ENCODE data around the gene DMD.

The DMD gene

GRCh38 chrX:31570658-31571057, 1640.7 kb downstream of the DMD start:
- DNase-seq = no peak

GRCh38 chrX:31563792-31564191, 1647.6 kb downstream of the DMD start:
- no peak for DNase-seq

GRCh38 chrX:31555506-31555905, 1655.8 kb downstream of the DMD start:
- no peak for DNase-seq

- DNase-seq = no peak
Observed at GRCh38 chrX:31551913-31552312, 1659.4 kb downstream of the DMD start.

GRCh38 chrX:31550158-31550557, 1661.2 kb downstream of the DMD start:
- no peak for DNase-seq

- no peak for DNase-seq
Observed at GRCh38 chrX:31547816-31548215, 1663.5 kb downstream of the DMD start.

GRCh38 chrX:31547416-31547815, 1663.9 kb downstream of the DMD start:
- DNase-seq = no peak

- DNase-seq = no peak
Observed at GRCh38 chrX:31546126-31546525, 1665.2 kb downstream of the DMD start.

GRCh38 chrX:31545726-31546125, 1665.6 kb downstream of the DMD start:
- no peak for DNase-seq

- no peak for DNase-seq
Observed at GRCh38 chrX:31545191-31545590, 1666.2 kb downstream of the DMD start.

- no peak for DNase-seq
Observed at GRCh38 chrX:31543634-31544033, 1667.7 kb downstream of the DMD start.

- DNase-seq = no peak
Observed at GRCh38 chrX:31542566-31542965, 1668.8 kb downstream of the DMD start.

GRCh38 chrX:31540313-31540712, 1671.0 kb downstream of the DMD start:
- no peak for DNase-seq

GRCh38 chrX:31527455-31528126, 1683.8 kb downstream of the DMD start:
- DNase-seq = no peak

- no peak for DNase-seq
Observed at GRCh38 chrX:31523884-31524536, 1687.3 kb downstream of the DMD start.

GRCh38 chrX:31522760-31523159, 1688.6 kb downstream of the DMD start:
- DNase-seq = no peak

GRCh38 chrX:31521941-31522340, 1689.4 kb downstream of the DMD start:
- DNase-seq = no peak

- DNase-seq = no peak
Observed at GRCh38 chrX:31516527-31516926, 1694.8 kb downstream of the DMD start.

GRCh38 chrX:31508338-31508737, 1703.0 kb downstream of the DMD start:
- no peak for DNase-seq

- no peak for DNase-seq
Observed at GRCh38 chrX:31506928-31507327, 1704.4 kb downstream of the DMD start.

GRCh38 chrX:31506360-31506759, 1705.0 kb downstream of the DMD start:
- DNase-seq = no peak

- no peak for DNase-seq
Observed at GRCh38 chrX:31500921-31501320, 1710.4 kb downstream of the DMD start.

GRCh38 chrX:31499109-31499508, 1712.2 kb downstream of the DMD start:
- no peak for DNase-seq

- no peak for DNase-seq
Observed at GRCh38 chrX:31497086-31497485, 1714.3 kb downstream of the DMD start.

GRCh38 chrX:31487951-31488350, 1723.4 kb downstream of the DMD start:
- no peak for DNase-seq

Data from activated T-cell treated with anti-CD3 and anti-CD28 coated beads, Interleukin-2, amount 50 U/mL, for 48 hours (primary cell).